Osteocyte (in vitro differentiated cells): ENCODE results near the gene TNRC6B. TPM values are rescaled to one million over a fixed set of nuclear protein-coding genes. Genes with fewer than 3 reads are reported as not detected.
"Not testable (repeated sequence)": the region's sequence is repeated elsewhere in the genome, so short reads cannot be mapped to it uniquely, and the experiment has no call there.

Source experiments
- DNase-seq: peaks from one replicate; pipeline ENCODE4 v3.0.0; 2021; ENCODE audit warnings: mixed read lengths; ENCODE audit not compliant: unreplicated experiment; ENCODE audit errors: extremely low spot score
- H3K27ac Mint-ChIP-seq: one replicate; pipeline ENCODE4 v1.8.0; 2021; ENCODE audit warnings: mild to moderate bottlenecking, mixed read lengths; ENCODE audit not compliant: unreplicated experiment
- H3K27me3 Mint-ChIP-seq: one replicate; pipeline ENCODE4 v1.8.0; 2021; ENCODE audit warnings: mixed read lengths; ENCODE audit not compliant: unreplicated experiment
- H3K36me3 Mint-ChIP-seq: one replicate; pipeline ENCODE4 v1.8.0; 2021; ENCODE audit warnings: mixed read lengths; ENCODE audit not compliant: unreplicated experiment
- H3K4me1 Mint-ChIP-seq: one replicate; pipeline ENCODE4 v1.8.0; 2021; ENCODE audit warnings: mixed read lengths; ENCODE audit not compliant: unreplicated experiment
- H3K4me3 Mint-ChIP-seq: one replicate; pipeline ENCODE4 v1.8.0; 2021; ENCODE audit warnings: mild to moderate bottlenecking, moderate library complexity, mixed read lengths; ENCODE audit not compliant: unreplicated experiment
- H3K9me3 Mint-ChIP-seq: one replicate; pipeline ENCODE4 v1.8.0; 2021; ENCODE audit warnings: mixed read lengths; ENCODE audit not compliant: unreplicated experiment
- CTCF ChIP-seq: fragments of 200-600 bp; sonication (generic); IDR thresholded peaks from 2 replicates; pipeline ENCODE4 v1.5.0; 2021; ENCODE audit warnings: antibody characterized with exemption, mild to moderate bottlenecking, moderate library complexity
- total RNA-seq: library from RNA; stranded (reverse); gene quantifications from 2 replicates; pipeline ENCODE4 v1.2.1, GENCODE V29; 2021

The TNRC6B gene
- total RNA-seq, 1 donor from 2014 or later: 47.4 TPM

DNA sequence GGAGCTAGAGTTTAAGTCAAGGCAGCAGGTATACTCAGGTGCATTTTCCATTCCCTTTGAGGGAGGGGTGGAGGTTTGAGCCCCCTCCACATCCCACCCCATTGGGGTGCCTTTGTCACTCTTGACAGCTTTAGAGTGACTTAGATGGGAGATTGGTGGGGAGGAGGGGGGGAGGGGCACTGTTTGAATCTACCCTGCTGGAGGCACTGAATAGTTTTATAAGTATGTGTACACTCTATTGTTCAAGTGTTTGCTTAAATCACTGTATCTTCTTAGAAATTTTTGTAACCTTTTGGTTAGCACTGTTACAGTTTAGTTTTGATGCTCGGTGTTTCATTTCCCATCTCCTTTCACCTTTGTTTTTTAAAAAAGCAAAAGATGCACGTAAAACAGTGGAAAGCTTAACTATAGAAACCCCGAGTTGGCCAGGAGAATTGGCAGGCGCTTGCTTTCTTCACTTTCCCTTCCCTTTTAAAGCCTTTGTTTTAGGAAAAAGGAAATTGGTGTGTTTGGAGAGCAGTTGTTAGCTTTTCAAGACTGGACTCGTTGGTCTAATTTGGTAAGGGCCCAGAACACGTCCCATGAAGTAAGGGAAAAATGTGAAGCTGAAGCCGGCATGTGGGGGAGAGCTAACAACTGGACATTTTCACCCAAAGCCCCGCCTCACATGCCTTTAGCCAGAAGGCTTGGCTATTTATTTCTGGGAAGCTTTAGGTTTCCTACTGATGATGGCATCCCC, 42.8 kb downstream of the TNRC6B start:
- no peak overlapping the region for H3K4me3 Mint-ChIP-seq
- no peaks in the 10 kb centered on the region for H3K9me3 Mint-ChIP-seq
- peaks cover 19% of the 10 kb centered on the region for H3K4me1 Mint-ChIP-seq
- peaks cover 2% of the 10 kb centered on the region for H3K36me3 Mint-ChIP-seq
- TF ChIP-seq CTCF: no peak
- no peaks in the 10 kb centered on the region for H3K27me3 Mint-ChIP-seq
- DNase-seq: no peak
- no peak overlapping the region for H3K27ac Mint-ChIP-seq

GRCh38 chr22:40221055-40221414, 43.3 kb downstream of the TNRC6B start:
- H3K36me3 Mint-ChIP-seq: peaks cover 2% of the 10 kb centered on the region
- no peak overlapping the region for H3K27ac Mint-ChIP-seq
- no peak for TF ChIP-seq CTCF
- no peaks in the 10 kb centered on the region for H3K27me3 Mint-ChIP-seq
- peak; percentile 36 for DNase-seq
- H3K4me3 Mint-ChIP-seq: no peak overlapping the region
- H3K4me1 Mint-ChIP-seq: peaks cover 19% of the 10 kb centered on the region
- H3K9me3 Mint-ChIP-seq: no peaks in the 10 kb centered on the region

- not testable (repeated sequence) for H3K27me3 Mint-ChIP-seq, H3K4me3 Mint-ChIP-seq, DNase-seq, H3K9me3 Mint-ChIP-seq, H3K36me3 Mint-ChIP-seq, H3K27ac Mint-ChIP-seq
- peaks cover 16% of the 10 kb centered on the region for H3K4me1 Mint-ChIP-seq
Observed at GRCh38 chr22:40222979-40223378, 45.3 kb downstream of the TNRC6B start.

DNA sequence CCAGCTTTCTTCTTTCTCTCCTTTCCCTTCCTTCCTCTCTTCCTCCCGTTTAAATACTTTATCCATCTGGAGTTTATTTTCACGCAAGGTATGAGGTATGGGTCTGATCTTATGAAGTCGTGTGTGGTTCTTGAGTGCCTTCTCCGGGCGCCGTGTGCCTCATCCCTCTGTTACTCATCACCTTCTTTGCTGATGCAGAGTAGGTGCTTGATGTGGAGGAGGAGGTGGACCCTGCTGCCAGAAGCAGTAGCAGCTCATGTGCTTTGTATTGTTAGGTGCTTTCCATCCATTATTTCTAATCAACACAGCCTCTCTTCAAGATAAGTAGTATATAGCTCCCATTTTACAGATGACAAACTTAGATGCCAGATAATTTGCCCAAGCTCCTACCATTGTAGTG, 47.0 kb downstream of the TNRC6B start:
- Mint-ChIP-seq H3K27me3 (no peaks in the 10 kb centered on the region), H3K9me3 (no peaks in the 10 kb centered on the region), H3K4me3 (no peak overlapping the region), H3K36me3 (peaks cover 5% of the 10 kb centered on the region), H3K27ac (no peak overlapping the region), H3K4me1 (peaks cover 14% of the 10 kb centered on the region)
- no peak for DNase-seq
- no peak for TF ChIP-seq CTCF

DNA sequence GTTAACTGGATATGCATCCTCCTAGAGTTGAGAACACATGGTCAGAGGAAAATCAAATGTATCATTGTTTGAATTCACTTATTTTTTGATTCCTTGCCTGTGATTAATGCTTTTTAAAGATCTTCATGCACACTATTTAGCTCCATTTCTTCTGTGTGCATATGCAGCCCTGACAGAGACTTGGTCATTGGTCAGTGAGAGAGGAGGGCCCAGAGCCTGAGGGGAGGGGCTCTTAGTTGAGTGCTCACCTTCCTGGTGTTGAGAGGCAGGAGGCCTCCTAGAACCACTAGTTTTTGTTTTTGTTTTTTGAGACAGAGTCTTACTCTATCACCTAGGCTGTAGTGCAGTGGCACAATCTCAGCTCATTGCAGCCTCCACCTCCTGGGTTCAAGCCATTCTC, 48.9 kb downstream of the TNRC6B start:
- Mint-ChIP-seq H3K4me1 (no peaks in the 10 kb centered on the region), H3K27ac (no peak overlapping the region), H3K9me3 (no peaks in the 10 kb centered on the region), H3K27me3 (no peaks in the 10 kb centered on the region), H3K36me3 (peaks cover 10% of the 10 kb centered on the region), H3K4me3 (no peak overlapping the region)
- no peak for DNase-seq
- no peak for TF ChIP-seq CTCF
